Erythroblast (primary cell): ENCODE results near the gene EFEMP2.

Experiments used
- GATA1 ChIP-seq: IDR thresholded peaks from 2 replicates; pipeline ENCODE4 v1.6.1; 2011; ENCODE audit warnings: low read depth, mild to moderate bottlenecking, control low read depth, low read length, moderate library complexity
- POLR2A ChIP-seq: IDR thresholded peaks from 2 replicates; pipeline ENCODE4 v1.6.1; 2011; ENCODE audit warnings: mild to moderate bottlenecking, low read length

GRCh38 chr11:65834202-65834601 is 38.4 kb downstream of the EFEMP2 start:
- TF ChIP-seq POLR2A (no peak), GATA1 (no peak)
